Measurements from ENCODE around the gene YWHAB. TPM values are rescaled to one million over a fixed set of nuclear protein-coding genes. Genes with fewer than 3 reads are reported as not detected.

The YWHAB gene
- polyA plus RNA-seq, 4 donors = 146 to 253 (median 219) TPM

- DNase-seq (ENCODE audit: low read depth in 4 of 4, low spot score in 3 of 4) = no peak
Observed at GRCh38 chr20:44948513-44948912, 63.0 kb downstream of the YWHAB start.

GRCh38 chr20:44950368-44950767 is 64.9 kb downstream of the YWHAB start:
- DNase-seq (ENCODE audit: low read depth in 4 of 4, low spot score in 3 of 4) = no peak

- no peak for DNase-seq (ENCODE audit: low read depth in 4 of 4, low spot score in 3 of 4)
Observed at GRCh38 chr20:44952731-44953130, 67.2 kb downstream of the YWHAB start.

GRCh38 chr20:44954211-44954610 is 68.7 kb downstream of the YWHAB start:
- DNase-seq (ENCODE audit: low read depth in 4 of 4, low spot score in 3 of 4) = no peak

GRCh38 chr20:44955270-44955669 is 69.8 kb downstream of the YWHAB start:
- no peak for DNase-seq (ENCODE audit: low read depth in 4 of 4, low spot score in 3 of 4)

GRCh38 chr20:44956410-44956809 is 70.9 kb downstream of the YWHAB start:
- no peak for DNase-seq (ENCODE audit: low read depth in 4 of 4, low spot score in 3 of 4)

Other genes with a start within 250 kb of the YWHAB start
- gene ADA, start 234.0 kb upstream of the YWHAB start, polyA plus RNA-seq (ENCODE audit: insufficient read length in 4 of 4) = 1 to 10 TPM; 5.7 to 7.2 (median 6.7) TPM
- gene CCN5, start 170.3 kb upstream of the YWHAB start, polyA plus RNA-seq (ENCODE audit: insufficient read length in 4 of 4) = under 1 TPM in 3 of 4 donors, not detected in 1; 0.10 to 0.26 (median 0.11) TPM
- gene KCNK15, start 139.8 kb upstream of the YWHAB start, polyA plus RNA-seq (ENCODE audit: insufficient read length in 4 of 4) = under 1 TPM; 0.09 to 0.64 (median 0.09) TPM
- gene RIMS4, start 75.2 kb upstream of the YWHAB start, polyA plus RNA-seq (ENCODE audit: insufficient read length in 4 of 4) = 1 to 10 TPM in 2 of 4 donors, under 1 TPM in 2; 0.73 to 1.8 (median 0.99) TPM
- gene PABPC1L, start 24.4 kb downstream of the YWHAB start, polyA plus RNA-seq (ENCODE audit: insufficient read length in 4 of 4) = 10 to 100 TPM; 29.4 to 71.2 (median 40.6) TPM
- 10 to 100 TPM; 34.1 to 41.6 (median 40.0) TPM for gene TOMM34, start 74.7 kb downstream of the YWHAB start, polyA plus RNA-seq (ENCODE audit: insufficient read length in 4 of 4)
- gene STK4, start 80.8 kb downstream of the YWHAB start, polyA plus RNA-seq (ENCODE audit: insufficient read length in 4 of 4) = 10 to 100 TPM; 15.4 to 21.7 (median 19.4) TPM
- under 1 TPM; 0.35 to 0.73 (median 0.49) TPM for gene KCNS1, start 215.4 kb downstream of the YWHAB start, polyA plus RNA-seq (ENCODE audit: insufficient read length in 4 of 4)
- gene WFDC5, start 229.5 kb downstream of the YWHAB start, polyA plus RNA-seq (ENCODE audit: insufficient read length in 4 of 4) = not detected
- not detected for gene WFDC12, start 238.8 kb downstream of the YWHAB start, polyA plus RNA-seq (ENCODE audit: insufficient read length in 4 of 4)

All from left renal pelvis (tissue), 4 donors.